H1 (cell line): ENCODE measurements around the gene G6PC1.

Source experiments
- NRF1 ChIP-seq: IDR thresholded peaks from 2 replicates; pipeline ENCODE4 v1.6.1; 2011; ENCODE audit warnings: mild to moderate bottlenecking, low read depth, low read length, improper control_type of control experiment
- TF ChIP-seq, protein P1 (sequence below): IDR thresholded peaks from 2 replicates; pipeline ENCODE4 v1.6.1; 2012; ENCODE audit warnings: inconsistent platforms
- TF ChIP-seq, protein P2 (sequence below): IDR thresholded peaks from 2 replicates; pipeline ENCODE4 v1.6.1; 2011; ENCODE audit warnings: low read depth, mild to moderate bottlenecking, low read length; ENCODE audit not compliant: insufficient read depth

DNA sequence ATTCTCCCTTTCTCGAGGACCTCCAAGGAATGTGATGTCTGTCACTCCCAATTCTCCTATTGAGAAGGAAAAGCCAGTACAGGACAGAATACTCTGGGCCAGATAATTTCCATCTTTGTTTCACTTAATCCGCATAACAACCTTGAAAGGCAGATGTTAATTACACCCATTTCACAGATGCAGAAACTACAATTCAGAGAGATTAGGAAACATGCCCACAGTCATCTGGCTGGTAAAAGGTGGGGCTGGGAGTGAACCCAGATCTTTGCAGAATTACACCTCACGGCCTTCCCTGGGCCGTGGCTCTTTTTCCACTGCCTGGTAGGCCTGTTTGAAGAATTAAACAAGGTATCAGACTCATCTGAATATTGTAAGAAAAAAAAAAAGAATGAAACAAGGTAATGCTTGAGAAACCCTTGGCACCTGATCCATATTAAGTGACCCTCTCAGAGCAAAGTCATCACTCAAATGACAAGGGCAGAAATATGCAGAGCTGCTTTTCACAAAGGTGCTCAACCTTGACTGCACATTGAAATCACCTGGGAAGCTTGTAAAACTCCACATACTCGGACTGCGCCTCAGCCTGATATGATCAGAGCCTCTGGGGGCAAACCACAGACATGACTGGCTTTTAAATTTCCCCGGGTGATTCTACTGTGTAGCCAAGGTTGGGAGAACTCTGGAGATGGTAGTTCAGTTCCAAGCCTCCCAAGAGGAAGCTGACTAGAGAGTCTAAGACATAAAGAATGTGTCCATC lies 16.6 kb upstream of the G6PC1 start:
- TF ChIP-seq NRF1: no peak
- TF ChIP-seq, protein P1, sequence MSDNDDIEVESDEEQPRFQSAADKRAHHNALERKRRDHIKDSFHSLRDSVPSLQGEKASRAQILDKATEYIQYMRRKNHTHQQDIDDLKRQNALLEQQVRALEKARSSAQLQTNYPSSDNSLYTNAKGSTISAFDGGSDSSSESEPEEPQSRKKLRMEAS: no peak
- TF ChIP-seq, protein P2, sequence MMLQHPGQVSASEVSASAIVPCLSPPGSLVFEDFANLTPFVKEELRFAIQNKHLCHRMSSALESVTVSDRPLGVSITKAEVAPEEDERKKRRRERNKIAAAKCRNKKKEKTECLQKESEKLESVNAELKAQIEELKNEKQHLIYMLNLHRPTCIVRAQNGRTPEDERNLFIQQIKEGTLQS: no peak
